Measurements from ENCODE around the gene NAXD.

DNA sequence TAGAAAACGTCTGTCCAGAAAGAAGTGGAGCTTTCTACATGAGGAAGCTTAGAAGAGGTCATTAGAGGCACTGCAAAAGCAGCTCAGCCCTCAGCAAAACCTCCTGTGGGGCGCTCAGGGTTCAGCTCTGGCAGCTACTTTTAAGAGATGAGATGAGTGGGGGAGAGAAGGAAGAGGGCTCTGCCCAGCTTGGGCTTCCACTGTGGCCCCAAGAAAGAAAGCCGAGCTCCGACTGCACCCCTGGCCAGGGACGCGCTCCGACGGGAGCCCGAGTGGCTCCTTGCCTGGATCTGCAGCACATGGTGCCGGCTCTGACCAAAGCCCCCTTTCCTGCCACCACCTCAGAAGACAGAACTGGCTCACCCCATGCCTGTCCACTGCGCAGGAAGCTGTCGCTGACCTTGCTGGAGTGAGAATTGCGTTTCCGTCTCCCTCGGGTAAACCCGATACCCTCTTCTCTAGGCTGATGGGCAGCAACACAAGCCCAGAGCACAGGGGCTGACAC, 36.4 kb downstream of the NAXD start:
- TF ChIP-seq, protein P1, sequence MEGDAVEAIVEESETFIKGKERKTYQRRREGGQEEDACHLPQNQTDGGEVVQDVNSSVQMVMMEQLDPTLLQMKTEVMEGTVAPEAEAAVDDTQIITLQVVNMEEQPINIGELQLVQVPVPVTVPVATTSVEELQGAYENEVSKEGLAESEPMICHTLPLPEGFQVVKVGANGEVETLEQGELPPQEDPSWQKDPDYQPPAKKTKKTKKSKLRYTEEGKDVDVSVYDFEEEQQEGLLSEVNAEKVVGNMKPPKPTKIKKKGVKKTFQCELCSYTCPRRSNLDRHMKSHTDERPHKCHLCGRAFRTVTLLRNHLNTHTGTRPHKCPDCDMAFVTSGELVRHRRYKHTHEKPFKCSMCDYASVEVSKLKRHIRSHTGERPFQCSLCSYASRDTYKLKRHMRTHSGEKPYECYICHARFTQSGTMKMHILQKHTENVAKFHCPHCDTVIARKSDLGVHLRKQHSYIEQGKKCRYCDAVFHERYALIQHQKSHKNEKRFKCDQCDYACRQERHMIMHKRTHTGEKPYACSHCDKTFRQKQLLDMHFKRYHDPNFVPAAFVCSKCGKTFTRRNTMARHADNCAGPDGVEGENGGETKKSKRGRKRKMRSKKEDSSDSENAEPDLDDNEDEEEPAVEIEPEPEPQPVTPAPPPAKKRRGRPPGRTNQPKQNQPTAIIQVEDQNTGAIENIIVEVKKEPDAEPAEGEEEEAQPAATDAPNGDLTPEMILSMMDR (IDR thresholded peaks at IDR 0.05; ENCODE audit: insufficient read depth, low read length, poor library complexity, severe bottlenecking) = no peak
- TF ChIP-seq EZH2phosphoT487 (conservative IDR thresholded peaks at IDR 0.05; ENCODE audit: low read length) = no peak

All from SU-DHL-6 (cell line).